ENCODE data around the gene BACH2. TPM values are rescaled to one million over a fixed set of nuclear protein-coding genes. Genes with fewer than 3 reads are reported as not detected.
"Not testable (repeated sequence)": the region's sequence is repeated elsewhere in the genome, so short reads cannot be mapped to it uniquely, and the experiment has no call there.

BACH2 gene
- total RNA-seq, 1 donor from 2014 or later: 1.2 TPM

DNA sequence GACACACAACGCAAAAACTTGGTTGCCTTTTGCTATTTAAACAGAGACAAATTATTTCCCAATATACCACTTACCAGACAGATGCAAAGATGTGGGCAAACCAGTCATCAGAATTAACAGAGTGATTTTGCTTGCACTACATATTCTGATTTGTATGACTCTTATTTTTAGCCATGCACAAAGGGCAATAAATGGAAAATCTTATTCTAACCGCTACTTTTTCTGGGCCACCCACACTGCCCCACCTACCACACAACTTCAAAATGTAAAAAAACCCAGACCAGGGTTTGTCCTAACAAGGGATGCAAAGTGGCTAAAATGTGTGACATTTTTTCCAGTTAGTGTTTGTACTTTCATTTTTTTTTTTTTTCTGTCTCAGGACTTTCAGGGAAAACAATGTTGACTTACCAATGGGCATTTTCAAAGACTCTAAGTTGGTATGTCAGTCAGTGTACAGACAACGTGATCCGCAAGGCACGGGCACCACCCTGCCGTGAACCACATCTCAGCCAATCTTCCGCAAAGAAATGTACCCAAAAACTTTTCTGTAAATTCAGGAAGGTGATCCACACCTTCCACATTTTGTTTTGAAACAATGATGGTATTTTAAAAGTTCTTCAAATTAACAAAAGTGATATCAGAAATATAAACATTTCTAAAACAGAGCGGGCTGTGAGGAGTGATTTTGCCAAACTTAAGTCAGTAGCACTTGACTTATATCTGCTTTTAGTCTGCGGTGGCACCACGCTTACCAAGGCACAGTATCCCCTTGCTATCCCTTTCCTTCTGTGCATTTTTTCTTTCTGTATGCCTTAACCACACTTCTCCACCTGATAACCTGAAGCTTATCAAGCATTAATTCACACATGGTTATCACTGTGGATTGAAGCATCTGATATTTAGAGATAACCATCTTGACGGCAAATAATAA lies 216.8 kb downstream of the BACH2 start:
- DNase-seq (ENCODE audit: extremely low read depth, low read depth, low spot score): no peak

DNA sequence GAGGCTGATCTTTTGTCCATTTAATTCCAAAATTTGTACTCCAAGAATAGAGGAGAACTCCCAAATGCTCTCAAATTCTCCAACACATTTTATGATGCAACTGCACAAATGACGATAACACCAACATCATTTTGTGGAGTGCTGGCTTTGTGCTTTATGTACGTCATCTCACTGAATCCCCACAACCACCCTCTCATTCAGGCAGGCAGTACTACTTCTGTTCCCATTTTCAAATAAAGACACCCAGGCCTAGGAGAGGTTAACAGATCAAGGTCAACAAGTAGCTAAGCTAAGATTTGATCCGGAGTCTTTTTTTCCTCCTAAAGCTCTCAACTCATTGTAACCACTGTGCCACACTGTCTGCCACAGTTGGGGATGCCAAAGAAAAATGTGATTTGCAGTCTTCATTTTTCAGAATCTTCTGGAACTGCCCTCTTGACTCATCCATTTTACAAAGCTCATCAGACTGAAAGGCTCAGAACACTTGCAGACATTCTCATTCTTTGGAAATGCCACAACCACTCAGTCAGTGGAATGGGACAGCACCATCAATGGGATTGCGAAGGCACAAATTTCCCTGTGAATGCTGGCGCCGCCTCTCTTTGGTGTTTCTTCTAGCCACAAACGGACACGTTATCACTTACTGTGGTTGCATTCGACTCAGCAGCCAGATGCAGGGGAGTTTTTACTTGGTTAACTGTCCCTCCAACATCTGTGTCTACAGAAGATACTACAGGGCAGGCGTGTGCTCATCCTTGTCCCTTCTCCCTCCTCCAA lies 217.9 kb downstream of the BACH2 start:
- DNase-seq (ENCODE audit: extremely low read depth, low read depth, low spot score): no peak

DNA sequence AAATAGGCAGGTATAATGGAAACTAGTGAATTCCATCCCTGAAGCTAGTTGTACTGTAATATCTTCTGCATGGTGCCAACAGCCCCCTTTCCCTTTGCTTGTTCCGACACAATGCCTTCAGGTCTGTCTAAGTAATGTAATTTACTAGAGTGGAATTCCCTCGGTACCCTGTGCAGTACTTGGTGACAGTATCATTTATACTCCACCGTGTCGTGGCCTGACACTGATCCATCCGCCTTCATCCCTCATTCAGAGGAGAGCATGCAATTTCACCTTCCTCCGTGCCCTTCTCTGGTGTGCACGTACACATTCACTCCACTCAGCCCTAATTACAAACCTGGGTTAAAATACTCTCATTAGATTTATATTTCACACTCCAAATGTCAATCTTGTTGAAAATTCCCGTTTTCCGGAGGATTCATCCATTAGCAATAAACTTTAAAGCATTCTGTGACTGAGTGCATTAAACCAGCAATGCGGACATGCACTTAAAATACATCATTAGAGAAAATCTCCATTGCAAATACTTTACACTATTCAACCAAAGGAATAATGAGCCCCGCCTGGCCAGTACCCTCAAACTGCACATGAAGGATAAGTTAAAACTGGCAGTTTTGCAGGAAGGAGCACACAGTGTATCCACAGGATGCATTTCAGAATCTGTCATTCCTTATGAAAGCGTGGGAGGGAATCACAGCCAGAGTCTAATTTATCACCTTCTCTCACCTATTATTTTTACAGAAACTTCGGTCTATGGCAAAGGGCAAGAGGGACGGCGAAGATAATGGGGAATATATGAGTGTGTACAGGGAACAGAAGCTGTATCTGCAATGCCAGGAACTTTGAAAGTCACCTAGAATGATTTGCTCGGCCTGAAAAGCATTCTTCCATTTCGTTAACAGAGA lies 219.9 kb downstream of the BACH2 start:
- no peak for DNase-seq (ENCODE audit: extremely low read depth, low read depth, low spot score)

DNA sequence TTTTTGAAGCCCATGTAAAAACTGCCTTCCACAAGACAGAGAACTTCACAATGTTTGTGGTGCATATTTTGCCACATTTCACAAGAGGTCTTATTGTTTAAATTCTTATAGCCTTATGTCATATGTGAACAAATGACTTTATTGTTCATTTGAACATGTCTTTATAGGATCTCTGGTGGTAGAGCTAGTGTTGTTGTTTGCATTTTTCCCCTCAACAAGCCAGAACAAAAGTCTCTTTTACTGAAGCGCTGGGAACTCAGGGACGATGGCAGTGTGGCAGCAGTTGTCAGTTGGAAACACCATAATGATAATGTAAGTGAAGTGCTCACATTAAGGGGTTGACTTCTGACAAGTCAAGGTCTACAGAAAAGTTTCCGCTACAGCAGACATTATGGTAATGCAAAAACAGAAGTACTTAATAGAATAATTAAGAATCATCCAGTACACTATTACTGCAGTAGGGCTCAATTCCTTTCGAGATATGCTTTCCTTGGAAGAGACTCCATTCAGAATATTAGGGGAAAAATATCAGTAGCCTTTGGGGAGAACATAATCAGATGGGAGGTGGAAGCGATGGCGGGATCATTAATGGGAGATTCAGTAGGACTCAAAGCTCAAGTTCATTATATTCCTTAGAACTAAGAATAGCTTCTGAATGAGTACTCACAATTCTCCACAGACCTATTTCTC lies 222.3 kb downstream of the BACH2 start:
- no peak for DNase-seq (ENCODE audit: extremely low read depth, low read depth, low spot score)

DNA sequence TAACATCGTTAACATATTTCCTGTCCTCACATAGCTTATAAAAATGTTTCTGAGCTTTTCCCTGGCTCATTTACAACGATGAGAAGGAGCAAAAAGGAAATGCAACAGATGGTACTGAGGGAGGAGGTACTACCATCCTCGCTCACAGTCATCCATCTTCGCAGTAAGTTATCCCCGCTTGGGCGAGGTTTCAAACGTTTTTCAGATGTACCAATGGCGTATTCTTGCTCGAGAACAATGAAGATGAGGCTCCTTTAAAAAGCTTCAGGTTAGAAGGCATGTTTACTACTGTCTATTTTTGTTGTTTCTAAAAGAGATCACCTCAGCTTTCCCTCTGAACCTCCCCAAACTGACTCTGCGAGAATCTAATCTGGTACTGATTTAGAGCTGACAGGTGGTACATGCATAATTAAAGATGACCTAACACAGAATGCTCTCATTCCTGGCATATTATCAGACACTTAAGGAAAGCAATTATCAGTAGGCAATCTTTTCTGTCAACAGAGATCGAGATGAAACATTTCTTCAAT lies 223.6 kb downstream of the BACH2 start:
- no peak for DNase-seq (ENCODE audit: extremely low read depth, low read depth, low spot score)

DNA sequence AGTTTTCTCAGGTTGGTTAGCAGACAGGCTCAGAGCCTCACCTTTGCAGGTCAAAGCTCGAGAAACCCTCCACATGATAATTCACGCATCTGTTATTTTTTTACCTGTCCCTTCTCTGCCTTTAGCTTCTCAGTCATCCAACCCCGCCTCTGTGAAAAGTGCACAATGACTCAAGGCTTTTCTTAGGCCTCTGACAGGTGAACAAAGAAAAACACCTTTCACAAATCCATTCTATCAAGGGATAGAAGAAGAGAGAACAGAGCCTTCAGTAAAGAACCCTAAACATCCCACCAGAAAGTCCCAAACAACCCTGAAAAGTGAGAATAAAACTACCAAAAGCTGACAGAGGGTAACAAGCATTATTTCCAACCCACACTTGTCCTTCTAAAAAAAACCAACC lies 224.1 kb downstream of the BACH2 start:
- DNase-seq (ENCODE audit: extremely low read depth, low read depth, low spot score): no peak

DNA sequence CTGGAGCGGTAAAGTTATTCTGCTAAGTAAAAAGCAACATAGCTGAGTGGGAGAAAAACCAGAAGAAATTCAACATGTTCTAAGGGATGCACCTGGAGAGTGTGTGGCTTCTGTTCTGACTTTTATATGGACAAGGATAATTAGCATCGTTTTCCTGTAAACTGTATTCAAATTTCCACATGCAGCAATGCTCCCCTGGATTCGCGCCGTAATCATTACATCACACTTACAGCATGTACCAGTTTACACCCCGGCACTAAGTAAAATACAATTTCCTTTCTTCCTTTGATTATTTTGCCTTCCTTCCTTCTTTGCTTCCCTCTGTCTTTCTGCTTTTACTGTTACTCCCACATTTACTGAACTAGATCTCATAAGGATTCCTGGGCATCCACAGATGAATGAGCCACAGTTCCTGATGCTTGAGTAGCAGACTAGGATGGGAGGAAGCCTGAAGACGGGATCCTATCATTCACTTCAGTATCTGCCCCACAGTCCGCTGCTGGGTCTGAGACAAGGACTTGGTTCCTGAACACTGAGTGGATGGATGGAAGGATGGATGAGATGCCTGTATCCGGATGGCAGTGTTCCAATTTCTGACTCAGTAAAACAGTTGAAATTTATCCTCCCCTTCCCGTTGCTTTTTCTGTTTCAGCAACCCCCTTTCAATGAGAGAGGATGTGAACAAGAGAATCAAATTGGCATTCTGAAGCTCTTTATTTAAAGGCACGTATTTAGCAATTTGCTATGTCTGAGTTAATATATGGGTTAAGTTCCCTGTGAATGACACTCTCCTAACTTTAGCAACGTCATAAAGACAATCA lies 227.7 kb downstream of the BACH2 start:
- DNase-seq (ENCODE audit: extremely low read depth, low read depth, low spot score): no peak

DNA sequence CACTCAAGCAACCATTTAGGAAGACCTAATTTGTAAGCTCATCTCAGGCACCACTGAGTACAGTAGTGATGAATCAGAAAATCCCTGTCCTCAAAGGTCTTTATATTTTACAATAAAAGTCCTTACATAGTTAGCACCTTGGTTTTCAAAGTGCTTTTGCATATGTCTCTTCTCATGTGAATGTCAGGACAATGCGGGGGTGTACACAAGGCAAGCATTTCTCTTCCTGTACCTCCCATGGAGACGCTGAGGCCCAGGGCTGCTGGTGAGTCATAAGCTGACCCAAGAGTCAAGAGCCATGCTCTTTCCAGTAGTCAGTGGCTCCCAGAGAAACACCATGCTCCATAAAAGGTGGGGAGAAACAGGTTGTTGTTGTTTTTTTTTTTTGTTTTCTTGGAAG lies 228.4 kb downstream of the BACH2 start:
- no peak for DNase-seq (ENCODE audit: extremely low read depth, low read depth, low spot score)

DNA sequence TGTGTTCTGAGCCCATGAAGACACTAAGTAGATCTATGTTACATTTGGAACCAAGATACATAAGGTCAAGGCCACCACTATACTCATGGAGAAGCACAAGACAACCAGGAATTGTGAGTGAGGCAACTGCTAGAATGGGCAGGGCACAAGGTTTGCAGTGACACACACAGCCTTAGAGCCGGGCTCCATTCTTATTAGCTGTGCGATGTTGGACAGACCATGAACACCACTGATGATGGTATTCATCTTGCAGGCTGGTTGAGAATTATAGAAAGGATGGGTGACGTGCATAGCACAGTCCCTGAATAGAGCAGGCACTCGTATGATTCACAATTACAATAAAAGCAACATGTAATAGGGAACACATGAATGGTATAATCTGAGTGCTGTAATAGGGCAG lies 229.9 kb downstream of the BACH2 start:
- no peak for DNase-seq (ENCODE audit: extremely low read depth, low read depth, low spot score)

DNA sequence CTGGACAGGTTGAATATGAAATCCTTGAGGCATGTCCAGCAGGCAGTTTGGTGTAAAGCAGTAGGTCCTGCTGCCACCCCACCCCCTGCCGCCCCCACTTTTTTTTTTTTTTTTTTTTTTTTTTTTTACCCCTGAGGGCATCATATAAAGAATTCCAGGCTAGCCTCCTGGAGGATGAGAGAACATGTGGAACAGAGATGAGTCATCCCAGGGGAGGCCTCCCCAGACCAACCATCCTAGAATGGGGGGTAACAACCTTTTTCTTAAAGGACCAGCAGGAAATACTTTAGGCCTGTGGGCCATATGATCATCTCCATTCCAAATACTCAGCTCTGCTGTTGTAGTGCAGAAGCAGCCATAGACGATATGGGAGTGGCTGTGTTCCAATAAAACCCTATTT lies 231.5 kb downstream of the BACH2 start:
- no peak for DNase-seq (ENCODE audit: extremely low read depth, low read depth, low spot score)

DNA sequence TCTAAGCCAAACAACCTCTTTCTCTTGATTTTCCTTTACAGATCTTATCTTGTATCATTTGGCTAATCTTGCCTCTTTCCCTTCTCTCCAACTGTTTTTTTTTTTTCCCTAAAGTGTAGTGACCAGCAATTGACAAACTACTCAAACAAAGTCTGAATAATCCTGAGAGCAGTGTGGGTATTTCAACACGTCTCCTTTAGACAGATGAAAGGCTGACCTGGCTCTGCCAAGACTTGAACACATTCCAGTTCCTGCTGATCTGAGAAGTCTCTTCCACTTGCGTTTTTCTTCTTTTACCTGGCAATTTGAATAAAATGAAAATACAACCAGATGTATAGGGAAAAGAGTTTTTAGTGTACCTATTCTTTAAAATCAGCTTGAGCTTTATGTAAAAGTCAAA lies 234.0 kb downstream of the BACH2 start:
- DNase-seq (ENCODE audit: extremely low read depth, low read depth, low spot score): no peak

DNA sequence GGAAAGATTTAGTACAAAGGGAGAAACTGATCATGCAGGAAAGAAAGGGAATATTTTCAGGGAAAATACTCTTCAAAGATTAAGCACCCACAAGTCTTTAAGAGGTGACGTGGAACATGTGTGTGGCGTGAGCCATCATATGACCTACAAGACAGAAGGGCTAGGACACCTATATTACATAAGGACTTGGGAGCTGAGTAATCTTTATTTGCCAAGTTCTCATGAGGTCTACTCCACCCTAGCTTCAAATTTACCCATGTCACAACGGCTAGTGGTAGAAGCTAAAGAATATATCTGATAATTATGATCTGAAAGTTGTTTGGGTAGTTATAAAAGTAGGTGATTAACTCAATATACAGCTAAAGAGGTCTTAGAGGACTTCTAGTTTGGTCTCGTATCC lies 234.6 kb downstream of the BACH2 start:
- DNase-seq (ENCODE audit: extremely low read depth, low read depth, low spot score): no peak

DNA sequence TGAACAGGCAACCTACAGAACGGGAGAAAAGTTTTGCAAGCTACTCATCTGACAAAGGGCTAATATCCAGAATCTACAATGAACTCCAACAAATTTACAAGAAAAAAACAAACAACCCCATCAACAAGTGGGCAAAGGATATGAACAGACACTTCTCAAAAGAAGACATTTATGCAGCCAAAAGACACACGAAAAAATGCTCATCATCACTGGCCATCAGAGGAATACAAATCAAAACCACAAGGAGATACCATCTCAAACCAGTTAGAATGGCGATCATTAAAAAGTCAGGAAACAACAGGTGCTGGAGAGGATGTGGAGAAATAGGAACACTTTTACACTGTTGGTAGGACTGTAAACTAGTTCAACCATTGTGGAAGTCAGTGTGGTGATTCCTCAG lies 237.5 kb downstream of the BACH2 start:
- DNase-seq (ENCODE audit: extremely low read depth, low read depth, low spot score): not testable (repeated sequence)

DNA sequence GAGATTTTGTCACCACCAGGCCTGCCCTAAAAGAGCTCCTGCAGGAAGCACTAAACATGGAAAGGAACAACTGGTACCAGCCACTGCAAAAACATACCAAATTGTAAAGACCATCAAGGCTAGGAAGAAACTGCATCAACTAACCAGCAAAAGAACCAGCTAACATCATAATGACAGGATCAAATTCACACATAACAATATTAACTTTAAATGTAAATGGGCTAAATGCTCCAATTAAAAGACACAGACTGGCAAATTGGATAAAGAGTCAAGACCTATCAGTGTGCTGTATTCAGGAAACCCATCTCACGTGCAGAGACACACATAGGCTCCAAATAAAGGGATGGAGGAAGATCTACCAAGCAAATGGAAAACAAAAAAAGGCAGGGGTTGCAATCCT lies 240.7 kb downstream of the BACH2 start:
- not testable (repeated sequence) for DNase-seq (ENCODE audit: extremely low read depth, low read depth, low spot score)

DNA sequence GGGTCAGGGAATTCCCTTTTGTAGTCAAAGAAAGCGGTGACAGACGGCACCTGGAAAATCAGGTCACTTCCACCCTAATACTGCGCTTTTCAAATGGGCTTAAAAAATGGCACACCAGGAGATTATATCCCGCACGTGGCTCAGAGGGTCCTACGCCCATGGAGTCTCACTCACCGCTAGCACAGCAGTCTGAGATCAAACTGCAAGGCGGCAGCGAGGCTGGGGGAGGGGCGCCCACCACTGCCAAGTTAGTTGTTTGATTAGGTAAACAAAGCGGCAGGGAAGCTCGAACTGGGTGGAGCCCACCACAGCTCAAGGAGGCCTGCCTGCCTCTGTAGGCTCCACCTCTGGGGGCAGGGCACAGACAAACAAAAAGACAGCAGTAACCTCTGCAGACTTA lies 242.4 kb downstream of the BACH2 start:
- DNase-seq (ENCODE audit: extremely low read depth, low read depth, low spot score): not testable (repeated sequence)

DNA sequence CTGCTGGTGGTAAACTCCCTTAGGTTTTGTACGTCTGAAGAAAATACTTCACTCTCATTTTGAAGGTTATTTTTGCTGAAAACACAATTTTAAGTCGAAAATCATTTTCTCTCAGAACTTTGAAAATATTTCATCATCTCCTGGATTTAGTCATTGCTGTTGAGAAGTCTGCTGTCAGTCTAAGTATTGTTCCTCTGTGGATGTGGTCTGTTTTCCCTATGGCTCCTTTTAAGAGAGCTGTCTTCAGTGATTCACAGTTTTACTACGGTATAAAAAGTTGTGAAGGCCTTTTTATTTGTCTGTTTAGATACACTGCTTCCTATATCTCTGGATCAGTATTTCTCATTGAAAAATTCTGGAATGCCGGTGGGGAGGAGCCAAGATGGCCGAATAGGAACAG lies 243.0 kb downstream of the BACH2 start:
- no peak for DNase-seq (ENCODE audit: extremely low read depth, low read depth, low spot score)

DNA sequence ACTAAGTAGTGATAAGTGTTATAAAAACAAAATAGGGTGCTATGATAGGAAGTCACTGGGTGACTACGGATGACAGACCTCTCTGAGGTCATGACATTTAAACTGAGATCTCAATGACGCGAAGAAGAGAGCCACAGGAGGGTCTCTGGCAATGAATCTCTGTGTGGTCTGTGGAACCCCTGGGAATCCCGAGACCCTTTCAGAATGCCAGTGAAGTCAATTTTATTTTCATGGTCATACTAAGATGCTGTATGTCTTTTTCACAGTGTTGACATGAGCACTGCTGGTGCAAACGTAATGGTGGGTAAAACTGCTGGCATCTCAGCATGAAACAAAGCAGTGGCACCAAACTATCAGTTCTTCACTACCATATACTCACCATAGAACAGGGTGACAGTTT lies 247.3 kb downstream of the BACH2 start:
- no peak for DNase-seq (ENCODE audit: extremely low read depth, low read depth, low spot score)

DNA sequence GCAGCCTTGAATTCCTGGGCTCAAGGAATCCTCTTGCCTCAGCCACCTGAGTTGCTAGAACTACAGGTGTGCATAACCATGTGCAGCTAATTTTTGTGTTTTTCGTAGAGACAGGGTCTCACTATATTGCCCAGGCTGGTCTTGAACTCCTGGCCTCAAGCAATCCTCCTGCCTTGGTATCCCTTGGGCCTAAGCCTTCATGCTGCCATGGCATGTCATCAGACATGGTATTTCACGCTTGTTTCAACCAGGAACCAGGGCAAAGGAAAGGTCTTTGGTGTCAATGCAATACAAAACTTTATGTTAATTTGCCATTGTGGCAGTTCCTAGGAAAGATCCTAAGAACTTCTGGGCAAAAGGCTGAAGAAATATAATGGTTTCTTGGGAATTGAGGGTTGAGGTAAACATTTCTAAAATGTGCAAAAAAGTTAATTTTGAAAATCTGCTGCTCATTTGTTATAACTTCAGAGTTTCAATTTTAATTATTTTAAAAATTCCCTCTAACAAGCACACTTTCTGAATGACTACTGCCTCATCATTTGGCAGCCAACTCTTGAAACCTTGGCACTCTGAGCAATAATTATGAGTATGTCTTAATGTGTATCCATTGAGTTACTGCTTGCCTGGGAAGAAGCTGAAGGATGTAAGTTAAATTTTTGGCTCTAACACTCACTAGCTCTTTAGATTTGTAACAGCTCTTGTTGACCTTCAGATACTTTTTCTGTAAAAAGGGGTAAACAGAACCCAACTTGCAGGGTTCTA lies 248.3 kb downstream of the BACH2 start:
- no peak for DNase-seq (ENCODE audit: extremely low read depth, low read depth, low spot score)

DNA sequence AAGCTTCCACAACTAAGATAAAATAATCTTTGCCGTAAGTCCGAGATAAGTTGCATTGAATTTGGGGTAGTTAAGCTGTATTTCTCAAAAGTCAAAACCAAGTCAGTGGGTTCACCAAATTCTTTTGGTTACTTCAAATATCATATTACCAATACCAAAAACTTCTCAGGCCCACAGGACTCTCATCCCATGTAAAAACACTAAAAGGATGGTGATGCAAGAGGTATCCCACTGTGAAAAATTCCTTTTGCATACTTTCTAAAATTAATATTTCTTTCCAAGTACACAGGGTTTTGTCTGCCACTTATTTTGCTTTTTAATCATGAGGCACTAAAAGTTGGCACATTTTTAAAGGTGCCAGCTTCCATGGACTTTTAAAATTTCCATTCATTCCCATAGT lies 251.1 kb downstream of the BACH2 start:
- DNase-seq (ENCODE audit: extremely low read depth, low read depth, low spot score): no peak
